ENCODE measurements around the gene CTIF. TPM values are rescaled to one million over a fixed set of nuclear protein-coding genes. Genes with fewer than 3 reads are reported as not detected.

CTIF gene
- total RNA-seq, 1 donor from 2014 or later, result 67.9 TPM

DNA sequence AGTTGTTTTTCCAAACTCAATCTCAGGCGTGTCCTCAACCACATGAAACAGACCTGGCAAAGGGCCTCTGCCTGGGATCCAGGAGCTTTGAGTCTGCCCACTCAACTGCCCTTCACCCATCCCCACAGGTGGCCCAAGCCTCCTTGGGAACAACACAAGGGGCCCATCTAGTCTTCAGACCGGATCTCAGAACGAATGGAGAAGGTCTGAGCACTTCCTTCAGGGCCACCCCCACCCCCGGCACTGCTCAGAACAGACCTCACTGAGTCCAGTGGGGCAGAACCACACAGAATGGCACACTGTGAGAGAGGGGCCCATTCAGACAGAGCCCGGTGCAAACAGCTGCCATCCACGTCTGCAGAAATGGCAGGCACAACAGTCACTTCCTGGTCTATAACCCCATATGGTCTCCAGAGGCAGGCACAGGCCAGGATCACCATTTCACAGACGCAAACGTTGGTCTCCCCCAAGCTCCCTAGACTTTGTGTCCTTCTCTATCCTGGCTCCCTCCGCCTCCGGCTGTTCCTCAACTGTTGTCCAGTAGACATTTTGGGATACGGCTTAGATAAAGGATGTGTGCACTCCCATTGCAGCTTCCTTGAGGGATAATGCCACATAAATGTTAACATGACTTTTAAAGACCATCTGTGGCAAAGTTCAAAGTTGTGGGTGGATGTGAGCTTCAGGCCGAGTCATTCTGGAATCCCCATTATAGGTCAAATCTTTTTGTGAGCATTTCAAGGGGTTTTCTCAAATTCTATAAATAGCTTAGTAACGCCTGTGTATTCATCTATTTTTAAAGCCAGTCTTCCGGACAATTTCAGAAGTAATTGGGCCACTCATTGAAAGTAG lies 262.3 kb downstream of the CTIF start:
- Mint-ChIP-seq H3K27me3 (ENCODE audit: low read depth) (no peaks in the 10 kb centered on the region), H3K9me3 (no peaks in the 10 kb centered on the region), H3K4me3 (no peak overlapping the region), H3K36me3 (peaks cover 9% of the 10 kb centered on the region), H3K27ac (no peak overlapping the region), H3K4me1 (peaks cover 13% of the 10 kb centered on the region)
- peak in 1 of 2 experiments; percentile 29 for DNase-seq (ENCODE audit: low spot score in 2 of 2, unreplicated experiment in 2 of 2)
- TF ChIP-seq, protein P1, sequence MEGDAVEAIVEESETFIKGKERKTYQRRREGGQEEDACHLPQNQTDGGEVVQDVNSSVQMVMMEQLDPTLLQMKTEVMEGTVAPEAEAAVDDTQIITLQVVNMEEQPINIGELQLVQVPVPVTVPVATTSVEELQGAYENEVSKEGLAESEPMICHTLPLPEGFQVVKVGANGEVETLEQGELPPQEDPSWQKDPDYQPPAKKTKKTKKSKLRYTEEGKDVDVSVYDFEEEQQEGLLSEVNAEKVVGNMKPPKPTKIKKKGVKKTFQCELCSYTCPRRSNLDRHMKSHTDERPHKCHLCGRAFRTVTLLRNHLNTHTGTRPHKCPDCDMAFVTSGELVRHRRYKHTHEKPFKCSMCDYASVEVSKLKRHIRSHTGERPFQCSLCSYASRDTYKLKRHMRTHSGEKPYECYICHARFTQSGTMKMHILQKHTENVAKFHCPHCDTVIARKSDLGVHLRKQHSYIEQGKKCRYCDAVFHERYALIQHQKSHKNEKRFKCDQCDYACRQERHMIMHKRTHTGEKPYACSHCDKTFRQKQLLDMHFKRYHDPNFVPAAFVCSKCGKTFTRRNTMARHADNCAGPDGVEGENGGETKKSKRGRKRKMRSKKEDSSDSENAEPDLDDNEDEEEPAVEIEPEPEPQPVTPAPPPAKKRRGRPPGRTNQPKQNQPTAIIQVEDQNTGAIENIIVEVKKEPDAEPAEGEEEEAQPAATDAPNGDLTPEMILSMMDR (IDR thresholded peaks at IDR 0.05; ENCODE audit: unreplicated experiment), result no peak

DNA sequence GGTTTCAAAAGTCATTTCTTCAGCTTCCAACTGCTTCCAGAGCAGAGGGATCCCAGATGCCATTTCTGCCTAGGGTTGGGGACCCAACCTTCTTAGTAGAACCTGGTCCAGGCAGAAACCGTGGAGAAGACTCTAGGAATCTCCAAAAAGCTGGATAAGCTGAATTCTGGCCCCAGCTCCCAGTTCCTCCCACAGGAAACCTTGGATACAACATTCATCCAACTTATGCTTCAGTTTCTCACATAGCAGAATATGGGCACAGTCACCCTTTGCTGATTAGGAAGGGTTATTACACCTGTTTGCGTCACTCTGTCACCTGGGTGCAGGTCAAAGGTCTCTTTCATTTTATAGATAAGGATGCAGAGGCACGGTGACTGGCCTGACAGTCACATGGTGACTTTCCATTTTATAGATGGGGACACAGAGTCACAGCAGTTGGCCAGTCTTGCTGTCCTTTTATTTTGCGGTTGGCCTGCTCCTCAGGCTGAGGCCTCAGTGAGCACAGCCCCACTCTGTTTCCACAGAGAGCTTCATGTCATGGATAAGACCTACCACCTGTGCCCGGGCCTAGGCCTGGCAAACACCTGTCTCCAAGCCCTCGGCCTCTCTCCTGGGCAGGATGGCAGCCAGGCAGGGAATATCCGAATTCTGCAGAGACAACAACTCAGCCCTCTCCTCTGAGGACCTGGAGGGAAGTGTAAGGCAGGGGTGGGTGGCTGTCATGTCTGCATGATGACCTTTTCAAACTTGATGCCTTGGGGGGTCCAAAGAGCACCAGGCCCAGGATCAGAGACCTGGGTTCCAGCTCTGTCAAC lies 263.1 kb downstream of the CTIF start:
- H3K4me1 Mint-ChIP-seq, result peaks cover 18% of the 10 kb centered on the region
- no peaks in the 10 kb centered on the region for H3K27me3 Mint-ChIP-seq (ENCODE audit: low read depth)
- no peak overlapping the region for H3K4me3 Mint-ChIP-seq
- H3K9me3 Mint-ChIP-seq, result no peaks in the 10 kb centered on the region
- TF ChIP-seq, protein P1 (IDR thresholded peaks at IDR 0.05; ENCODE audit: unreplicated experiment), result no peak
- peaks cover 9% of the 10 kb centered on the region for H3K36me3 Mint-ChIP-seq
- peak in 1 of 2 experiments; percentile 21 for DNase-seq (ENCODE audit: low spot score in 2 of 2, unreplicated experiment in 2 of 2)
- no peak overlapping the region for H3K27ac Mint-ChIP-seq

DNA sequence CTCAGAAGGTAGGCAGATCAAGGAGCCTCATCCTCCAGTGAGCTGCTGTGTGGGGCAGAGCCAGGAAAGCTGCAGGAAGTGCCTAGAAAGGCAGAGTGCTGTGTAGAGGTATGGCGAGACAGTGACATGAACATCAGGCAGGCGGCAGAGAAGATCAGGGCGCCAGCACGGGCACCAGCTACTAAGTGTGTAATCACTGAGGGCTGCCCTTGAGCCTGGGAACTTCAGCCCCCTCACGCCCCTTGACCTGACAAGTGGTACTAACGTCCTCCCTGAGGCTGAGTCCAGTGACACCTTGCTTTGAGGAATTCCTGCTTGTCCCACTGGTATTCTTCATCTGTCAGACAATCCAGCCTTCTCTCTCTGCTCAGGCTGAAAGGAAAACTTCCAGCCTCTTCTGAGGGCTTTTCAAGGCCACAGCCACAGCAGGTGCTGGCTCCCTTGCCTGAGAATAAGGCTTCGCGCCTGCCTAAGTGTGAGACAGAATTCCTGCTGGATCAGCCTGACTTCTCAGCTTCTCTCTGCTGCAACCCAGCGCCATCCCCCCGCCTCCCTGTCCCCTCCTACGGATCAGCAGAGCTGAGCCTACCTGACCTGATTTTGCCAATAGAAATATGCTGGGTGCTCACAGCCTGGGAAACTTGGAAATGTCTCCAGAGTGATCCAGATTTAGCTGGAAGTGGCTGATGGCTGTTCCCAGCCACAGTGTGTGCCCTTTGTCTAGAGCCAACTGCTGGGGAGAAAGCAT lies 263.9 kb downstream of the CTIF start:
- H3K4me1 Mint-ChIP-seq, result peaks cover 19% of the 10 kb centered on the region
- H3K4me3 Mint-ChIP-seq, result no peak overlapping the region
- H3K27me3 Mint-ChIP-seq (ENCODE audit: low read depth), result no peaks in the 10 kb centered on the region
- H3K36me3 Mint-ChIP-seq, result peaks cover 9% of the 10 kb centered on the region
- no peaks in the 10 kb centered on the region for H3K9me3 Mint-ChIP-seq
- TF ChIP-seq, protein P1 (IDR thresholded peaks at IDR 0.05; ENCODE audit: unreplicated experiment), result no peak
- H3K27ac Mint-ChIP-seq, result peak overlapping the region; percentile 51
- peak in 1 of 2 experiments; percentile 40 for DNase-seq (ENCODE audit: low spot score in 2 of 2, unreplicated experiment in 2 of 2)

GRCh38 chr18:48803518-48803917 lies 264.7 kb downstream of the CTIF start:
- Mint-ChIP-seq H3K9me3 (no peaks in the 10 kb centered on the region), H3K36me3 (peaks cover 9% of the 10 kb centered on the region), H3K4me1 (peaks cover 16% of the 10 kb centered on the region), H3K27ac (no peak overlapping the region), H3K4me3 (no peak overlapping the region), H3K27me3 (ENCODE audit: low read depth) (no peaks in the 10 kb centered on the region)
- peak in 1 of 2 experiments; percentile 25 for DNase-seq (ENCODE audit: low spot score in 2 of 2, unreplicated experiment in 2 of 2)
- TF ChIP-seq, protein P1 (IDR thresholded peaks at IDR 0.05; ENCODE audit: unreplicated experiment), result no peak

All from mesothelial cell of epicardium (in vitro differentiated cells).